ENCODE data around the gene DTNB.
"Not testable (repeated sequence)": the region's sequence is repeated elsewhere in the genome, so short reads cannot be mapped to it uniquely, and the experiment has no call there.

Gene DTNB

GRCh38 chr2:25535411-25536289 is 137.7 kb downstream of the DTNB start:
- H3K4me3 ChIP-seq (ENCODE audit: insufficient read depth, low read depth, low read length); H3K27ac ChIP-seq (ENCODE audit: insufficient read depth, low read depth, low read length, poor library complexity, severe bottlenecking); H3K4me1 ChIP-seq (ENCODE audit: control insufficient read depth, insufficient read depth, low read length); H3K9me3 ChIP-seq (ENCODE audit: control insufficient read depth, low read length); H3K27me3 ChIP-seq (ENCODE audit: control insufficient read depth, insufficient read depth, low read length, poor library complexity, severe bottlenecking): not testable (repeated sequence)
- peaks cover 15% of the 10 kb centered on the region for H3K36me3 ChIP-seq (ENCODE audit: control insufficient read depth, insufficient read depth, low read length)
- WGBS, 2 experiments, result 96% methylated on average over 52 of the region's 52 CpGs

DNA sequence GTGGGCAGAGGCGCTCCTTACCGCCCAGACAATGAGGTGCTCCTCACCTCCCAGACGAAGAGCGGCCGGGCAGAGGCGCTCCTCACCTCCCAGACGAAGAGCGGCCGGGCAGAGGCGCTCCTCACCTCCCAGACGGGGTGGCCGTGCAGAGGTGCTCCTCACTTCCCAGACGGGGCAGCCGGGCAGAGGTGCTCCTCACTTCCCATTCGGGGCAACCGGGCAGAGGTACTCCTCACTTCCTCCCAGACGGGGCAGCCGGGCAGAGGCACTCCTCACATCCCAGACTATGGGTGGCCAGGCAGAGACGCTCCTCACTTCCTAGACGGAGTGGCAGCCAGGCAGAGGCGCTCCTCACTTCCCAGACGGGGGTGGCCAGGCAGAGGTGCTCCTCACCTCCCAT is 138.4 kb downstream of the DTNB start:
- not testable (repeated sequence) for H3K9me3 ChIP-seq (ENCODE audit: control insufficient read depth, low read length); H3K27ac ChIP-seq (ENCODE audit: insufficient read depth, low read depth, low read length, poor library complexity, severe bottlenecking); H3K4me3 ChIP-seq (ENCODE audit: insufficient read depth, low read depth, low read length); H3K27me3 ChIP-seq (ENCODE audit: control insufficient read depth, insufficient read depth, low read length, poor library complexity, severe bottlenecking); H3K4me1 ChIP-seq (ENCODE audit: control insufficient read depth, insufficient read depth, low read length)
- H3K36me3 ChIP-seq (ENCODE audit: control insufficient read depth, insufficient read depth, low read length), result peaks cover 15% of the 10 kb centered on the region
- WGBS, 2 experiments, result 94% methylated on average over 22 of the region's 22 CpGs

DNA sequence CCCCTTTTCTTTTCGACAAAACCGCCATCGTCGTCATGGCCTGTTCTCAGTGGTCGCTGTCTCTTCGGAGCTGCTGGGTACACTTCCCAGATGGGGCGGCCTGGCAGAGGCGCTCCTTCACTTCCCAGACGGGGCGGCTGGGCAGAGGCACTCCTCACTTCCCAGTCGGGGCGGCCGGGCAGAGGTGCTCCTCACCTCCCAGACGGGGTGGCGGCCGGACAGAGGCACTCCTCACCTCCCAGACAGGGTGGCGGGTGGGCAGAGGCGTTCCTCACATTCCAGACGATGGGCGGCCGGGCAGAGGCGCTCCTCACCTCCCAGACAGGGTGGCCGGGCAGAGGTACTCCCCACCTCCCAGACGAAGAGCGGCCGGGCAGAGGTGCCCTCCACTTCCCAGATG is 138.9 kb downstream of the DTNB start:
- H3K9me3 ChIP-seq (ENCODE audit: control insufficient read depth, low read length), result no peaks in the 10 kb centered on the region
- H3K27ac ChIP-seq (ENCODE audit: insufficient read depth, low read depth, low read length, poor library complexity, severe bottlenecking), result no peak overlapping the region
- no peaks in the 10 kb centered on the region for H3K27me3 ChIP-seq (ENCODE audit: control insufficient read depth, insufficient read depth, low read length, poor library complexity, severe bottlenecking)
- 96 to 97% methylated on average over 26 of the region's 26 CpGs for WGBS, 2 experiments
- no peaks in the 10 kb centered on the region for H3K4me1 ChIP-seq (ENCODE audit: control insufficient read depth, insufficient read depth, low read length)
- no peak overlapping the region for H3K4me3 ChIP-seq (ENCODE audit: insufficient read depth, low read depth, low read length)
- H3K36me3 ChIP-seq (ENCODE audit: control insufficient read depth, insufficient read depth, low read length), result peaks cover 15% of the 10 kb centered on the region

- H3K4me1 ChIP-seq (ENCODE audit: control insufficient read depth, insufficient read depth, low read length); H3K27ac ChIP-seq (ENCODE audit: insufficient read depth, low read depth, low read length, poor library complexity, severe bottlenecking); H3K4me3 ChIP-seq (ENCODE audit: insufficient read depth, low read depth, low read length); H3K9me3 ChIP-seq (ENCODE audit: control insufficient read depth, low read length); H3K27me3 ChIP-seq (ENCODE audit: control insufficient read depth, insufficient read depth, low read length, poor library complexity, severe bottlenecking): not testable (repeated sequence)
- 92 to 94% methylated on average over 5 of the region's 5 CpGs for WGBS, 2 experiments
- peaks cover 15% of the 10 kb centered on the region for H3K36me3 ChIP-seq (ENCODE audit: control insufficient read depth, insufficient read depth, low read length)
These were observed 139.6 kb downstream of the DTNB start for GRCh38 chr2:25533771-25534170.

- no peaks in the 10 kb centered on the region for H3K9me3 ChIP-seq (ENCODE audit: control insufficient read depth, low read length)
- no peak overlapping the region for H3K27ac ChIP-seq (ENCODE audit: insufficient read depth, low read depth, low read length, poor library complexity, severe bottlenecking)
- WGBS, 2 experiments, result 87 to 100% methylated on average over 1 to 2 of the region's 2 CpGs
- H3K4me1 ChIP-seq (ENCODE audit: control insufficient read depth, insufficient read depth, low read length), result no peaks in the 10 kb centered on the region
- H3K4me3 ChIP-seq (ENCODE audit: insufficient read depth, low read depth, low read length), result no peak overlapping the region
- H3K27me3 ChIP-seq (ENCODE audit: control insufficient read depth, insufficient read depth, low read length, poor library complexity, severe bottlenecking), result no peaks in the 10 kb centered on the region
- H3K36me3 ChIP-seq (ENCODE audit: control insufficient read depth, insufficient read depth, low read length), result peaks cover 15% of the 10 kb centered on the region
These were observed 140.9 kb downstream of the DTNB start for GRCh38 chr2:25532521-25532920.

GRCh38 chr2:25529034-25529433 is 144.3 kb downstream of the DTNB start:
- no peak overlapping the region for H3K27ac ChIP-seq (ENCODE audit: insufficient read depth, low read depth, low read length, poor library complexity, severe bottlenecking)
- 92 to 93% methylated on average over 3 of the region's 3 CpGs for WGBS, 2 experiments
- H3K27me3 ChIP-seq (ENCODE audit: control insufficient read depth, insufficient read depth, low read length, poor library complexity, severe bottlenecking), result no peaks in the 10 kb centered on the region
- H3K4me3 ChIP-seq (ENCODE audit: insufficient read depth, low read depth, low read length), result no peak overlapping the region
- no peaks in the 10 kb centered on the region for H3K4me1 ChIP-seq (ENCODE audit: control insufficient read depth, insufficient read depth, low read length)
- no peaks in the 10 kb centered on the region for H3K36me3 ChIP-seq (ENCODE audit: control insufficient read depth, insufficient read depth, low read length)
- H3K9me3 ChIP-seq (ENCODE audit: control insufficient read depth, low read length), result no peaks in the 10 kb centered on the region

GRCh38 chr2:25528173-25528572 is 145.2 kb downstream of the DTNB start:
- Histone ChIP-seq H3K36me3 (ENCODE audit: control insufficient read depth, insufficient read depth, low read length) (no peaks in the 10 kb centered on the region), H3K4me1 (ENCODE audit: control insufficient read depth, insufficient read depth, low read length) (no peaks in the 10 kb centered on the region), H3K4me3 (ENCODE audit: insufficient read depth, low read depth, low read length) (no peak overlapping the region), H3K9me3 (ENCODE audit: control insufficient read depth, low read length) (no peaks in the 10 kb centered on the region), H3K27me3 (ENCODE audit: control insufficient read depth, insufficient read depth, low read length, poor library complexity, severe bottlenecking) (no peaks in the 10 kb centered on the region), H3K27ac (ENCODE audit: insufficient read depth, low read depth, low read length, poor library complexity, severe bottlenecking) (no peak overlapping the region)
- 96% methylated on average over 4 of the region's 4 CpGs; no CpG with 5 or more reads in 1 of the 2 experiments for WGBS, 2 experiments

DNA sequence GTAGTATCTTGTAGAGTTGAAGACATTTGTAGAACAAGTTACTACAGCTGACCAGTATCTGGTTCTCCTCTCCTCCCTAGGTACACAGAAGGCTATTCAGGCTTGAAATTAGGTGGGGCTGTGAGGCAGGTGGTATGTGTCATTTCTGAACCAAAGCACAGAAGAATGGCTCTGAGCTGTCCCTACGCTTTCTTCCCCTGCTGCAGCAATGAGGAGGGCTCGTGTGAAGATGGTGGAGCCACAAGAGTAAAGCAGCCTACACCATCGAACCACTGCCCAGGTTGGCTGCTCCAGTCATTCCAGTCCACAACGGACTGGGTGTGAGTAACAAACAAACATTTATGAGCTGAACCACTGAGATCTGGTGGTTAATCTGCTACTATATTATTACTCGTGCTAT is 148.9 kb downstream of the DTNB start:
- no peaks in the 10 kb centered on the region for H3K27me3 ChIP-seq (ENCODE audit: control insufficient read depth, insufficient read depth, low read length, poor library complexity, severe bottlenecking)
- no peak overlapping the region for H3K4me3 ChIP-seq (ENCODE audit: insufficient read depth, low read depth, low read length)
- 92 to 93% methylated on average over 5 of the region's 5 CpGs for whole genome bisulfite sequencing, 2 experiments
- no peaks in the 10 kb centered on the region for H3K4me1 ChIP-seq (ENCODE audit: control insufficient read depth, insufficient read depth, low read length)
- no peaks in the 10 kb centered on the region for H3K36me3 ChIP-seq (ENCODE audit: control insufficient read depth, insufficient read depth, low read length)
- no peaks in the 10 kb centered on the region for H3K9me3 ChIP-seq (ENCODE audit: control insufficient read depth, low read length)
- no peak overlapping the region for H3K27ac ChIP-seq (ENCODE audit: insufficient read depth, low read depth, low read length, poor library complexity, severe bottlenecking)

DNA sequence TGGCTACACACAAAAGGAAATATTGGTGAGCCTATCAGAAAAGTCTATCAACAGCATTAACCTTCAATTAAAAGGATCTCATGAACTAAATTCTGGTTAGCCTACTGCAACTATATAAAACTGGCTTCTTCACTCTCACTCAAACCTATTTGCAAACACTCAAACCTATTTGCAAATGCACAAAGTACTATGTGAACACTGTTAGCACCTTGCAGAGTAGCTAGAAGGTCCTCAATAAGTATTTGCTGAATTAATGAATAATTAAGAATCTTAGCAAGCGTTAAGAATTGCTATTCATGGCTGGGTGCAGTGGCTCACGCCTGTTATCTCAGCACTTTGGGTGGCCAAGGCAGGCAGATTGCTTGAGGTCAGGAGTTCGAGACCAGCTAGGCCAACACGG is 150.3 kb downstream of the DTNB start:
- Histone ChIP-seq H3K4me1 (ENCODE audit: control insufficient read depth, insufficient read depth, low read length) (no peaks in the 10 kb centered on the region), H3K27ac (ENCODE audit: insufficient read depth, low read depth, low read length, poor library complexity, severe bottlenecking) (no peak overlapping the region), H3K36me3 (ENCODE audit: control insufficient read depth, insufficient read depth, low read length) (no peaks in the 10 kb centered on the region), H3K9me3 (ENCODE audit: control insufficient read depth, low read length) (no peaks in the 10 kb centered on the region), H3K4me3 (ENCODE audit: insufficient read depth, low read depth, low read length) (no peak overlapping the region), H3K27me3 (ENCODE audit: control insufficient read depth, insufficient read depth, low read length, poor library complexity, severe bottlenecking) (no peaks in the 10 kb centered on the region)
- 91 to 92% methylated on average over 4 of the region's 4 CpGs for WGBS, 2 experiments

DNA sequence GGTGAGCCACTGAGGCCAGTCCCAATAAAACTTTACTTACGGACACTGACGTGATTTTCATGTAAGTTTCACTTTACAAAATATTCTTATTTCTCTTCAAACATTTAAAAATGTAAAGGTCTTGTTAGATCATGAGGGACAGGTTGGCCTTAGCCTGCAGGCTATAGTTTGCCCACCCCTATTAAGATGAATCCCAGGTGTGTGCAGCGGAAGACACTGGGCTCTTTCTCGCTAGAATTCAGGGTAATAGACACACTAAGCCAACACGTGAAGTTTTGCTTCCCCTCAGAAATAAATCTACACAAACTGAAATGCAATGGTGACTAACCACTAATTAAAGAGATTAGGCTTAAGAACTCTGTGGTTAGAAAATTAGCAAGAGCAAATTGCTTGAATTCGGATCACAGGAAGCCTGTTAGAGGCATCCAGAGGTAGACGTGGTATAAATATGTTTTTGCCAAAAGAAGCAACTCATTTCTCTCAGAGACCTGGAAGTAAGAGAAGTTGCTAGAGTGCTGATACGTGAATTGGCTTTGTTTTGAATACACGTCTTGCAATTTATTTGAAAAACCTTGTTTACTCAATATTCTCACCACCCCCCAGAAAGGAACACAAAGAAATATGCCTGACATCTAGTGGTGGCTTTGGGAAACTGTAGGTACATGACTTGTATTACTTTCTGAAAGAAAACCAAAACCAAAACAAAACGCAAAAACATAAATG is 151.6 kb downstream of the DTNB start:
- no peaks in the 10 kb centered on the region for H3K9me3 ChIP-seq (ENCODE audit: control insufficient read depth, low read length)
- H3K27me3 ChIP-seq (ENCODE audit: control insufficient read depth, insufficient read depth, low read length, poor library complexity, severe bottlenecking), result no peaks in the 10 kb centered on the region
- no peaks in the 10 kb centered on the region for H3K4me1 ChIP-seq (ENCODE audit: control insufficient read depth, insufficient read depth, low read length)
- no peak overlapping the region for H3K4me3 ChIP-seq (ENCODE audit: insufficient read depth, low read depth, low read length)
- H3K27ac ChIP-seq (ENCODE audit: insufficient read depth, low read depth, low read length, poor library complexity, severe bottlenecking), result no peak overlapping the region
- H3K36me3 ChIP-seq (ENCODE audit: control insufficient read depth, insufficient read depth, low read length), result no peaks in the 10 kb centered on the region
- WGBS, 2 experiments, result 90 to 92% methylated on average over 6 to 7 of the region's 10 CpGs
